ENCODE measurements around the gene MPHOSPH6. TPM values are rescaled to one million over a fixed set of nuclear protein-coding genes. Genes with fewer than 3 reads are reported as not detected.

Gene MPHOSPH6
- total RNA-seq, 1 donor from 2014 or later = 50.5 TPM

DNA sequence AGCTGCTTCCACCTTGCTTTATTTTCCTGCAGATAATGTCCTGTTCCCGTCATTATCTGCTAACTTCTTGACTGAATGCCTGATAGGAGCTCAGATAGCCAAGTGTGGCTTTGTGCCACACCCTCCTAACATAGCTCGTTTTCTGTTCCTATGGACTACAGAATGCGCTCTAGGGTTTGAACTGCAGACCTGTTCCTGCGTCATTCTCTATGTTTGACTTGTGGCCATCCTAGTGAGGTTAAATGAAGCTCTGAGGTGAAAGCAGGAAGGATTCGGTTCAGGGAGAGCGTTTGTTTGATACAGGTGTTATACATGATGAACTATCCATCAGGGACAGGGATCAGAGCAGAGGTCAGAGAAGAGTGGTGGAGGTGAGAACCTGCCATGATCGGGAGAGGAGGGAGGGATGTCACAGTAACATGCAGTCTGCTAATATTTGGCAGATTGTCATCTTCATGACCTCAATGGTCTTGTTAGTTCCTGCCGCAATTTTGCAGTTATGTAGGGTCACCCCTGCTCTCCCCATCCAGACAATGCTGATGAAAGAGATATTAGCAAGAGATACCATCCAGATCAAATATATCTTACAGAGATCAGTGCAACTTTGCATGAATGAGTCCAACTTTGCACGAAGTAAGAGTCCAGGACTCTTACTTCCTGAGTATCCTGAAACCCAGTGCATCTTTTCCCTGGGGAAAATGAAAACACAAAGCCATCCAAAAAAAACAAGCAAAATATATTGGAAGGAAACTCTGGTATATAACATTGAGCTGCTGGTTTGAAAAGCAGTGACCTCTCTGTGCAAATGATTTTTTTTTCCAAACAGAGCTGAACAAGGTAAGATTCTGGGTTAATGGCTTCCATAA, 32.8 kb downstream of the MPHOSPH6 start:
- DNase-seq (ENCODE audit: low read depth, low spot score) = no peak
- Mint-ChIP-seq H3K4me3 (no peak overlapping the region), H3K4me1 (peaks cover 11% of the 10 kb centered on the region), H3K9me3 (peaks cover 5% of the 10 kb centered on the region), H3K36me3 (ENCODE audit: low read depth) (peaks cover 26% of the 10 kb centered on the region), H3K27me3 (ENCODE audit: low read depth) (no peaks in the 10 kb centered on the region), H3K27ac (ENCODE audit: unreplicated experiment) (no peak overlapping the region)
- TF ChIP-seq CTCF (conservative IDR thresholded peaks at IDR 0.05) = no peak

GRCh38 chr16:82135844-82136243, 34.2 kb downstream of the MPHOSPH6 start:
- H3K4me3 Mint-ChIP-seq = no peak overlapping the region
- no peak for TF ChIP-seq CTCF (conservative IDR thresholded peaks at IDR 0.05)
- peaks cover 21% of the 10 kb centered on the region for H3K36me3 Mint-ChIP-seq (ENCODE audit: low read depth)
- H3K27me3 Mint-ChIP-seq (ENCODE audit: low read depth) = no peaks in the 10 kb centered on the region
- peaks cover 5% of the 10 kb centered on the region for H3K9me3 Mint-ChIP-seq
- DNase-seq (ENCODE audit: low read depth, low spot score) = no peak
- peaks cover 11% of the 10 kb centered on the region for H3K4me1 Mint-ChIP-seq
- H3K27ac Mint-ChIP-seq (ENCODE audit: unreplicated experiment) = no peak overlapping the region

GRCh38 chr16:82134846-82135245, 35.2 kb downstream of the MPHOSPH6 start:
- TF ChIP-seq CTCF (conservative IDR thresholded peaks at IDR 0.05) = no peak
- DNase-seq (ENCODE audit: low read depth, low spot score) = no peak
- Mint-ChIP-seq H3K9me3 (peaks cover 5% of the 10 kb centered on the region), H3K27ac (ENCODE audit: unreplicated experiment) (no peak overlapping the region), H3K27me3 (ENCODE audit: low read depth) (no peaks in the 10 kb centered on the region), H3K36me3 (ENCODE audit: low read depth) (peaks cover 18% of the 10 kb centered on the region), H3K4me3 (no peak overlapping the region), H3K4me1 (peaks cover 11% of the 10 kb centered on the region)

GRCh38 chr16:82133798-82134197, 36.2 kb downstream of the MPHOSPH6 start:
- no peak for DNase-seq (ENCODE audit: low read depth, low spot score)
- no peak overlapping the region for H3K27ac Mint-ChIP-seq (ENCODE audit: unreplicated experiment)
- H3K4me3 Mint-ChIP-seq = no peak overlapping the region
- peaks cover 2% of the 10 kb centered on the region for H3K9me3 Mint-ChIP-seq
- no peaks in the 10 kb centered on the region for H3K27me3 Mint-ChIP-seq (ENCODE audit: low read depth)
- no peak for TF ChIP-seq CTCF (conservative IDR thresholded peaks at IDR 0.05)
- H3K4me1 Mint-ChIP-seq = peaks cover 6% of the 10 kb centered on the region
- H3K36me3 Mint-ChIP-seq (ENCODE audit: low read depth) = peaks cover 14% of the 10 kb centered on the region

DNA sequence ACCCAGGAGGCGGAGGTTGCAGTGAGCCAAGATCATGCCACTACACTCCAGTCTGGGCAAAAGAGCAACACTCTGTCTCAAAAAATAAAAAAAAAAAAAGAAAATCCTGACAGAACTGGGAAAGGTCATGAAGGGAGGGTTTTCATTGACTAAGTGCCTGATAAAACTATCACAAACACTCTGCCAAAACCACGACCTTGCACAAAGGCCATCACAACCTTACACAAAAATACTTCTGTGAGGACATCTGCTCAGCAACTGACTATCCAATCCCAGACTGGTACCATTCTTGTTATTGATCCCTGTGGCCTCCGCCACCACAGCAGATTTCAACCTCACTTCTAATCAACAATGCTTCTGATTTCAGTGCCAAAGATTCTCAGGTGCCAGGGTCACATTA, 40.1 kb downstream of the MPHOSPH6 start:
- no peak overlapping the region for H3K27ac Mint-ChIP-seq (ENCODE audit: unreplicated experiment)
- TF ChIP-seq CTCF (conservative IDR thresholded peaks at IDR 0.05) = no peak
- no peaks in the 10 kb centered on the region for H3K27me3 Mint-ChIP-seq (ENCODE audit: low read depth)
- H3K9me3 Mint-ChIP-seq = peaks cover 2% of the 10 kb centered on the region
- H3K4me3 Mint-ChIP-seq = no peak overlapping the region
- peaks cover 4% of the 10 kb centered on the region for H3K4me1 Mint-ChIP-seq
- DNase-seq (ENCODE audit: low read depth, low spot score) = no peak
- H3K36me3 Mint-ChIP-seq (ENCODE audit: low read depth) = peaks cover 5% of the 10 kb centered on the region

All from neural crest cell (in vitro differentiated cells).